MM.1S (cell line): ENCODE results near the gene DDX4.
"Not testable (repeated sequence)": the region's sequence is repeated elsewhere in the genome, so short reads cannot be mapped to it uniquely, and the experiment has no call there.

Experiments
- DNase-seq: peaks from one replicate; pipeline ENCODE4 v3.0.0-alpha.2; 2015
- H2AFZ ChIP-seq: fragments of 300-600 bp; sonication (generic); 2 replicates; pipeline ENCODE4 v1.6.0; 2016; ENCODE audit warnings: antibody characterized with exemption, low read length
- H3F3A ChIP-seq: fragments of 300-600 bp; sonication (generic); 2 replicates; pipeline ENCODE4 v1.6.1; 2016; ENCODE audit warnings: mild to moderate bottlenecking, antibody characterized with exemption, low read length, moderate library complexity, mixed read lengths; ENCODE audit not compliant: insufficient read depth
- H3K27ac ChIP-seq: fragments of 300-600 bp; sonication (generic); 2 replicates; pipeline ENCODE4 v1.5.1; 2016; ENCODE audit warnings: mild to moderate bottlenecking, low read length
- H3K27me3 ChIP-seq: fragments of 300-600 bp; sonication (generic); replicated peaks from 2 replicates; pipeline ENCODE4 v1.6.0; 2016; ENCODE audit warnings: low read length; ENCODE audit not compliant: insufficient read depth
- H3K36me3 ChIP-seq: fragments of 300-600 bp; sonication (generic); replicated peaks from 2 replicates; pipeline ENCODE4 v1.6.1; 2016; ENCODE audit warnings: mild to moderate bottlenecking, low read length, mixed read lengths; ENCODE audit not compliant: insufficient read depth
- H3K4me1 ChIP-seq: fragments of 300-600 bp; sonication (generic); 2 replicates; pipeline ENCODE4 v1.6.1; 2016; ENCODE audit warnings: low read length, mixed read lengths
- H3K4me2 ChIP-seq: fragments of 300-600 bp; sonication (generic); 2 replicates; pipeline ENCODE4 v1.6.0; 2016; ENCODE audit warnings: low read depth, low read length
- H3K4me3 ChIP-seq: fragments of 300-600 bp; sonication (generic); 2 replicates; pipeline ENCODE4 v1.5.1; 2016; ENCODE audit warnings: low read length, mixed read lengths
- H3K79me2 ChIP-seq: fragments of 300-600 bp; sonication (generic); 2 replicates; pipeline ENCODE4 v1.6.1; 2016; ENCODE audit warnings: mixed run types, low read length, mixed read lengths
- H3K9ac ChIP-seq: fragments of 300-600 bp; sonication (generic); 2 replicates; pipeline ENCODE4 v1.6.1; 2016; ENCODE audit warnings: low read length, mixed read lengths
- H3K9me2 ChIP-seq: fragments of 300-600 bp; sonication (generic); replicated peaks from 2 replicates; pipeline ENCODE4 v1.6.1; 2016; ENCODE audit warnings: mild to moderate bottlenecking, low read length, mixed read lengths; ENCODE audit not compliant: insufficient read depth
- H3K9me3 ChIP-seq: fragments of 300-600 bp; sonication (generic); replicated peaks from 2 replicates; pipeline ENCODE4 v1.6.1; 2016; ENCODE audit warnings: mild to moderate bottlenecking, low read length, mixed read lengths; ENCODE audit not compliant: insufficient read depth
- H4K20me1 ChIP-seq: fragments of 300-600 bp; sonication (generic); 2 replicates; pipeline ENCODE4 v1.6.1; 2016; ENCODE audit warnings: mild to moderate bottlenecking, low read length, moderate library complexity, mixed read lengths; ENCODE audit not compliant: insufficient read depth
- CTCF ChIP-seq: fragments of 300-600 bp; sonication (generic); IDR thresholded peaks from 2 replicates; pipeline ENCODE4 v1.5.1; 2016; ENCODE audit warnings: antibody characterized with exemption, low read length, mixed read lengths
- EZH2 ChIP-seq: fragments of 300-600 bp; sonication (generic); optimal IDR thresholded peaks from 2 replicates; pipeline ENCODE3; 2017; ENCODE audit warnings: low read depth, mild to moderate bottlenecking, antibody characterized with exemption, low read length, mixed read lengths
- EZH2phosphoT487 ChIP-seq: fragments of 300-600 bp; sonication (generic); IDR thresholded peaks from 2 replicates; pipeline ENCODE4 v1.6.1; 2018; ENCODE audit warnings: antibody characterized with exemption, low read length

The DDX4 gene

GRCh38 chr5:55758714-55759113 is 20.9 kb downstream of the DDX4 start:
- Histone ChIP-seq H3K9me3 (no peaks in the 10 kb centered on the region), H3K4me2 (no peak overlapping the region), H3K4me3 (no peak overlapping the region), H3K9ac (no peak overlapping the region), H3K9me2 (no peaks in the 10 kb centered on the region), H3F3A (no peaks in the 10 kb centered on the region), H4K20me1 (no peaks in the 10 kb centered on the region), H2AFZ (no peak overlapping the region), H3K27me3 (no peaks in the 10 kb centered on the region), H3K4me1 (peaks cover 5% of the 10 kb centered on the region), H3K79me2 (no peaks in the 10 kb centered on the region), H3K27ac (no peak overlapping the region), H3K36me3 (no peaks in the 10 kb centered on the region)
- DNase-seq: no peak
- no peak for TF ChIP-seq EZH2phosphoT487
- TF ChIP-seq EZH2: no peak
- no peak for TF ChIP-seq CTCF

GRCh38 chr5:55761721-55762120 is 23.9 kb downstream of the DDX4 start:
- not testable (repeated sequence) for H3K9me3 ChIP-seq, H2AFZ ChIP-seq, H3K4me2 ChIP-seq, H3K79me2 ChIP-seq, H4K20me1 ChIP-seq, H3K27me3 ChIP-seq, H3K27ac ChIP-seq, DNase-seq, H3F3A ChIP-seq, H3K4me3 ChIP-seq, H3K9ac ChIP-seq, H3K36me3 ChIP-seq, H3K9me2 ChIP-seq
- H3K4me1 ChIP-seq: peaks cover 18% of the 10 kb centered on the region

GRCh38 chr5:55763746-55764420 is 26.0 kb downstream of the DDX4 start:
- Histone ChIP-seq H3K36me3 (no peaks in the 10 kb centered on the region), H2AFZ (no peak overlapping the region), H3K27me3 (no peaks in the 10 kb centered on the region), H3K4me3 (no peak overlapping the region), H3K9ac (no peak overlapping the region), H3K4me2 (peak overlapping the region; percentile 48), H3K4me1 (peaks cover 18% of the 10 kb centered on the region), H3K27ac (no peak overlapping the region), H3K9me2 (no peaks in the 10 kb centered on the region), H3F3A (peaks cover 3% of the 10 kb centered on the region; the same call in 1 of the 2 replicates), H3K79me2 (no peaks in the 10 kb centered on the region), H3K9me3 (no peaks in the 10 kb centered on the region), H4K20me1 (no peaks in the 10 kb centered on the region)
- DNase-seq: peak; percentile 63
- no peak for TF ChIP-seq EZH2phosphoT487
- no peak for TF ChIP-seq EZH2
- TF ChIP-seq CTCF: no peak

- Histone ChIP-seq H3K36me3 (no peaks in the 10 kb centered on the region), H3K4me2 (no peak overlapping the region), H3K79me2 (no peaks in the 10 kb centered on the region), H3K9me3 (no peaks in the 10 kb centered on the region), H3K4me1 (peaks cover 17% of the 10 kb centered on the region), H3F3A (peaks cover 3% of the 10 kb centered on the region; the same call in 1 of the 2 replicates), H2AFZ (no peak overlapping the region), H4K20me1 (no peaks in the 10 kb centered on the region), H3K9me2 (no peaks in the 10 kb centered on the region), H3K9ac (no peak overlapping the region), H3K27ac (no peak overlapping the region), H3K27me3 (no peaks in the 10 kb centered on the region), H3K4me3 (no peak overlapping the region)
- no peak for DNase-seq
- TF ChIP-seq CTCF (no peak), EZH2 (no peak), EZH2phosphoT487 (no peak)
Observed at GRCh38 chr5:55768279-55768678, 30.4 kb downstream of the DDX4 start.
